SHP77 treated with DMSO at 0.1 percent for 48 hours (cell line): ENCODE results near the gene CLTCL1.
"Not testable (repeated sequence)": the region's sequence is repeated elsewhere in the genome, so short reads cannot be mapped to it uniquely, and the experiment has no call there.

Experiments used
- DNase-seq: peaks from one replicate; lab custom pipeline; 2025; lab: John Stamatoyannopoulos, UW

Gene CLTCL1

GRCh38 chr22:19175602-19176174, 115.8 kb downstream of the CLTCL1 start:
- DNase-seq = no peak

GRCh38 chr22:19175026-19175601, 116.4 kb downstream of the CLTCL1 start:
- DNase-seq = no peak

GRCh38 chr22:19174106-19175025, 117.2 kb downstream of the CLTCL1 start:
- no peak for DNase-seq

GRCh38 chr22:19173047-19174035, 118.2 kb downstream of the CLTCL1 start:
- no peak for DNase-seq

- DNase-seq = no peak
These were observed 119.1 kb downstream of the CLTCL1 start for GRCh38 chr22:19172213-19173046.

- no peak for DNase-seq
These were observed 121.6 kb downstream of the CLTCL1 start for GRCh38 chr22:19169947-19170318.

GRCh38 chr22:19169002-19169946, 122.2 kb downstream of the CLTCL1 start:
- no peak for DNase-seq

GRCh38 chr22:19168088-19168890, 123.2 kb downstream of the CLTCL1 start:
- no peak for DNase-seq

- DNase-seq = no peak
These were observed 124.2 kb downstream of the CLTCL1 start for GRCh38 chr22:19167106-19167869.

- no peak for DNase-seq
These were observed 125.1 kb downstream of the CLTCL1 start for GRCh38 chr22:19166421-19166820.

GRCh38 chr22:19164425-19164824, 127.1 kb downstream of the CLTCL1 start:
- no peak for DNase-seq

GRCh38 chr22:19158649-19159048, 132.9 kb downstream of the CLTCL1 start:
- DNase-seq = not testable (repeated sequence)

- not testable (repeated sequence) for DNase-seq
These were observed 135.4 kb downstream of the CLTCL1 start for GRCh38 chr22:19156109-19156508.

GRCh38 chr22:19152942-19153883, 138.3 kb downstream of the CLTCL1 start:
- DNase-seq = no peak

GRCh38 chr22:19151329-19152191, 140.0 kb downstream of the CLTCL1 start:
- no peak for DNase-seq
